NCI-H1694 treated with DMSO at 0.1 percent for 48 hours (cell line): ENCODE measurements around the gene INTS11.

ENCODE experiments used
- DNase-seq: peaks from one replicate; lab custom pipeline; 2025; lab: John Stamatoyannopoulos, UW

Gene INTS11

DNA sequence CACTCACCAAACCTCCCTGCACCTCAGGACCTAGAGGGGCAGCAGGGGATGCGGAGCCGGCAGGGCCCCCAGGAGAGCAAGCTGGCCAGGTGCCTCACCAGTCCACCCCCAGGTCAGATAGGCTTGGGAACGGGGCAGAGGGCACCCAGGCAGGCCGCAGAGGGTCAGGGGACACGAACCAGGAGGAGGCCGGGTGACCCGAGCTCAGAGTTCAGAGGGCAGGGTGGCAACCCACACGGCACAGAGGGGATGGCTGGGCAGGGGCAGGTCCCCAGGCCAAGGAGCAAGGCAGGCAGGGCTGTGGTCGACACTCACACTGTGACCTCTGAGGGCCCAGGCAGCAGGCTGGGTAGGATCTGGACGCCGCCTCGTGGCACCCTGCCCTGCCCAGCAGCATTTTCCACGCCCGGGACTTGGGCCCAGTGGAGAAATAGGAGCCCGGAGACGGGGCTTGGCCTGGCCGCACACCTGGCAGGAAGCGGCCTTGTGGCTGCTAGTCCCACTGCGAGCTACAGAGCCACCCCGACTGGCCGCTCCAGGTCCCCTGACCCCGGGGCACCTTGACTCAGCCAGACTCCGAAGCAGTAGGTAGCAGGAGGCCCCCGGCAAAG lies 19.5 kb upstream of the INTS11 start:
- no peak for DNase-seq

DNA sequence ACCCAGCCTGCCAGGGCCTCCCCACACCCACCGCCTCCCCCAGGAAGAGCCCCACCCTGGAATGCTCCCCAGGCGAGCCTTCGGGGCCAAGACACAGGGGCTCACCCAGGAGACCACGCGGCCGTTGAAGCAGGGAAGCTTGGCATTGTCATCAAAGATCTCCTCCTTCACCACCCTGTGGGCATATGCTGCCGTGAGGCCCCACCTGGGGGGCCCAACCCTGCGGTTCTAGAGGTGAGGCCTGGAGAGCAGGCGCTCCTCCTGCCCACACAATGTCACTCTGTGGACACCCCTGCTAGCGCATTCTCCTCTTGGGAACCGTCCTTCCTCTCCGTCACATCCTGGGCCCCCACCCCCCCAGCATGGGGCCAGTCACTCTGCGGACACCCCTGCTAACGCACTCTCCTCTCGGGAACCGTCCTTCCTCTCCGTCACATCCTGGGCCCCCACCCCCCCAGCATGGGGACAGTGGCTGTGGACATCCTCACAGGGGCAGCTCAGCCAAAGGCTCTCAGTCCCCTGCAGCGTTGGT lies 18.2 kb upstream of the INTS11 start:
- no peak for DNase-seq

DNA sequence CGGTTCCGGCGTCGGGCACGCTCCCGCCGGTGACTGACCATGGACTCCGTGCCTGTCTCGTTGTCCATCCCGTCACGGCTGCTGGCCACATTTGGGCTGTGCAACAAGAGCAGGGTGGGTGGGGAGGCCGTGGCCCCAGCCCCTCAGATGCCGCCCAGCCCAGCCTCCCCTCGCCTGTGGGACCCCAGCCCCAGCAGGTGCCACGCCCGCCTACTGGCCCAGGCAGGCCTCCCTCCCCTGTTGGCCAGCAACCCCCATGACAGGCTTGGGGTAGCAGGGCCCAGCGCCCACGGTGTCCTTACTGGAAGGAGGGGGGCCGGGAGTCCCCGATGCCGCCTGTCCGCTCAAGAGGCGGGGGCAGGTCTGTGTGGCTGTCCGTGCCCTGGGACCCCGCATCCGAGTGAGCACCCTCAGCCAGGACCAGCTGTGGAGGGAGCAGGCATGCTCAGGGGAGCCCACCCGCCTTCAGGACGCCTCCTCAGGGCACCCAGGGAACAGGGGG lies 17.7 kb upstream of the INTS11 start:
- no peak for DNase-seq

GRCh38 chr1:1341549-1342021 lies 17.1 kb upstream of the INTS11 start:
- DNase-seq, result no peak

GRCh38 chr1:1340791-1341548 lies 16.5 kb upstream of the INTS11 start:
- DNase-seq, result no peak

DNA sequence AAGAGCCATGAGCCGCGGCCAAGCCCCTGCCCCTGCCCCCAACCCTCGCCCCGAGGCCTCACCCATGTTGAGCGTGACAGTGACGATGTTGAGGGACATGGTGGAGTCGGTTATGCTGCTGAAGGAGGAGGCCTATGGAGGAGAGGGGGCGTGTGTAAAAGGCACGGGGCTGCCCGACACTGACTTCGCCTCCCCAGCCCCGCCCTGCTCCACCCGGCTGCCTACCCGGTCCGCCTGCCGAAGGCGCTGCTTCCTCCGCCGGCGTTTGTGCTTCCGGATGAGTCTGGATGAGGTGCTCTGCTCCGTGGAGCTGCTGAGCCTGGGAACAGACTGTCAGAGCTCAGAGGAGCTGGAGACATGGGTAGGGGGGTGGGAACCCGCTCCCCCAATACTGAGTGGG lies 15.7 kb upstream of the INTS11 start:
- no peak for DNase-seq

GRCh38 chr1:1338278-1338677 lies 13.8 kb upstream of the INTS11 start:
- DNase-seq, result no peak

DNA sequence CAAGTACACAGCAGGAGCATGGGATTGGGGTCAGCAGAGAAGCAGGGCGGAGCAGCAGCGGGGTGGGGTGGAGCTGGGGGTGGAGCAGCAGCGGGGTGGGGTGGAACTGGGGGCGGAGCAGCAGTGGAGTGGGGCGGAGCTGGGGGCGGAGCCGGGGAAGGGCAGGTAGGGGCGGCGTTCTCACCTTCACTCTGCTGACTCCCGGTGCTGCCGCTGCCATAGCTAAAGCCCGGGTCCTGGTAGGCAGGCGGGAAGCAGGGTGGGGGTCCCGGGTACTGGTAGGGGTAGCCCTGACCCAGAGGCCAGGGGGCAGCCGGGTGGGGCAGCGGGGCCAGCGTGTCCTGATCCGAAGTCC lies 13.3 kb upstream of the INTS11 start:
- no peak for DNase-seq

DNA sequence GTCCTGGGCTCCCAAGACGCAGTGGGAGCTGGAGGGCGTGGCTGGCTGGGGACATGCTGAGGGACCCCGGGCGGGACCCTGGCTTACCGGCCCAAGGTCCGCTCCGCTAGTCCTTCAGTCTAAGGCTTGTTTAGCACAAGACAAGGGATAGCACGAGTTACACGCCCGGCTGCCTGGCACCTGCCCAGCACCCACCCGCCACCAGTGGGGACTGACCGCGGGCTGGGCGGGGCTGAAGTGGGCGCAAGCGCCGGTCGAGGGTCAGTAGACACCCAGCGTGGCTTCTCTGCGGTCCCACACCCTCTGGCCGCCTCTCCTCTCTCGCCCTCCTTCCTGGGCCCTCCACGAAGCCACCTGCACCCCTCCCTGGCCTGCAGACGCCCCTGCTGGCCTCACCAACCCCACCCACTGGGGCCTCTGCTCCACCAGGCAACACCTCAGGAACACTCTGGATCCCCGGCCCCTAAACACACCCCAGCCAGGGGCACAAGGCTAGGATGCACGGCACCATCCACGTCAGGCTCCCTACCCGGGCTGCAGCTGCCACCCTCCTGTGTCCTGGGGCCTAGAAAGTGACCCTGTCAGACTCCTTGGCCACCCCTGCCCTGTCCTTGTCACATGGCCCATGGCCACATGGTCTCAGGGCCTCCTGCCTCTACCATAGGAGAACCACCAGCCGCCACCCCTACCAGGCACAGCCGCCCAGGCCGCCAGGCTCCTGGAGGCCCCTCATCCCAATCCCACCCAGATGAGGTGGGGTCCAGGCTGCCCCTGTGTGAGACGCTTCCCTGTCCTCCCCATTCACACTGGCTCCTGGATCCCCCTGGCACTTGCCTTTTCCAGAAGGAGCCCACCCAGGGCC lies 12.7 kb upstream of the INTS11 start:
- no peak for DNase-seq

DNA sequence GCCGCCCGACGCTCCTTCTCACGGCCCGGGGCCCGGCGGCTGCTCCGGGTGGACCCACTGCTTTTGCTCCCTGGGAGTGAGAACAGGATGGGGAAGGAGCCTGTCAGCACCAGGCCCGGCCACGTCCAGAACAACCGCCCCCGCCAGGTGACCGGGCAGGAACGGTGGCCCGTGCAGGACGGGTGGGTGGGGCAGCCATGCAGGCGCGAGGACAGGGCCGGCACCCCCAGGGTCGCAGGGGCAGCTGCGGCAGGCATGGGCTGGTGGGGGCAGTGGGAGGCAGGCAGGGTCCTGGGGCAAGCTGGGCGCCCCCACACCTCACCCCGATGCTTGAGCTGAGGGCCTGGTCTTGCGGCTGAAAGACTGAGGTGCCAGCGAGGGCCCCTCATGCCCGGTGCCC lies 12.0 kb upstream of the INTS11 start:
- no peak for DNase-seq

DNA sequence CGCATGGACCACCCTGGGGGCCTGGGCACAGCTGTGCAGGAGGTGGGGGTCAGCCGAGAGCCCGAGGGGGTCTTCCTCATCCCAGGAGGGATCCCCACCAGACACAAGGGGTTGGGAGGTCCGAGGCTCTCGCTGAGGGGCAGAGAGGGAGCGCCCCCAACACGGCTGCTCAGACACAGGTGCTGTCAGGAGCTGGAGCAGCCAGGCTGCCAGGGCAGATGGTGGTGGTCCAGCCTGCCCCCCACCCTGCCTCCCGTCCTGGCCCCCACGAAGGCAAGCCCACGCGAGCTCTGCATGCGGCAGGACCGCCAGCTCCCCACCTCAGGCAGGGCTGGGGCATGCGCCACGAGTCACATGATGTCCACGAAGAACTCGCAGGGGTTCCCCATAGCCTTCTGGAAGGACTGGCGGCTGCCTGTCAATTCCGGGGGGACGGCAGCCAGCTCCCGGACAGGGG lies 11.4 kb upstream of the INTS11 start:
- no peak for DNase-seq

DNA sequence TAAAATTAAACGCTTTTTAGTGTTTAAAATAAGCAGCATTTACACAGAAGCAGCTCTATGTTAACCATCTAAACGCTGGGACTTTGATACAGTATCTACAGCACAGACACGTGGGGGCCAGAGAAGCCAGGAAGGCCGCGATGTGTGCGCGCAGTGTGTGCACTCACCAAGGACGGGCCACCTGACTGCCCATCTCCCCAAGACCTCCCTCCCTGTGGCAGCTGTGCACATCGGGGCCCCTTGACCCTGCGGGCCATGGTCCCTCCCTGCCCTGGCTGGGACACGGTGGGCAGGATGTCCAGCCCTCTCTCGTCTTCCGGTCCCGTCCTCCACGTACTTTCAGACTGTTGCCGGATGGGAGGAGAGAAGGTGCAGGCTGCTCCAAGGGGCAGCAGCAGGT lies 10.8 kb upstream of the INTS11 start:
- DNase-seq, result no peak

DNA sequence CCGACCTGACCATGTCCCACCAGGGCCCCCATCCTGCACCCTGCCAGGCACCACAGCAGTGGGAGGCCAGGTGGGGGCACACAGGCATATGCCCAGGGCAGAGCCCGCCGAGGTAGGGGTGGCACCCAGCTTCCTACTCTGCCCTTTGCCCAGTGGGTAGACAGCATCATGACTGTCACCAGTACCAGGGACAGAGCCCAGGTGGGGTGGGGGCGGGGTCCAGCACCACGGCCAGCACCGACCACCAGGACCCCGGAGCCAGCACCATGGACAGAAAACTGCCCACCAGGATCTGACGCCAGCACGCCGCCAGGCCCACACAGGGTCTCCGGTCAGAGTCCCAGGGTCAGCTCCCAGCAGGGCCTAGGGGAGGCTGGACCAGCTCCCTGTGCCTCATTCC lies 10.4 kb upstream of the INTS11 start:
- DNase-seq, result no peak

DNA sequence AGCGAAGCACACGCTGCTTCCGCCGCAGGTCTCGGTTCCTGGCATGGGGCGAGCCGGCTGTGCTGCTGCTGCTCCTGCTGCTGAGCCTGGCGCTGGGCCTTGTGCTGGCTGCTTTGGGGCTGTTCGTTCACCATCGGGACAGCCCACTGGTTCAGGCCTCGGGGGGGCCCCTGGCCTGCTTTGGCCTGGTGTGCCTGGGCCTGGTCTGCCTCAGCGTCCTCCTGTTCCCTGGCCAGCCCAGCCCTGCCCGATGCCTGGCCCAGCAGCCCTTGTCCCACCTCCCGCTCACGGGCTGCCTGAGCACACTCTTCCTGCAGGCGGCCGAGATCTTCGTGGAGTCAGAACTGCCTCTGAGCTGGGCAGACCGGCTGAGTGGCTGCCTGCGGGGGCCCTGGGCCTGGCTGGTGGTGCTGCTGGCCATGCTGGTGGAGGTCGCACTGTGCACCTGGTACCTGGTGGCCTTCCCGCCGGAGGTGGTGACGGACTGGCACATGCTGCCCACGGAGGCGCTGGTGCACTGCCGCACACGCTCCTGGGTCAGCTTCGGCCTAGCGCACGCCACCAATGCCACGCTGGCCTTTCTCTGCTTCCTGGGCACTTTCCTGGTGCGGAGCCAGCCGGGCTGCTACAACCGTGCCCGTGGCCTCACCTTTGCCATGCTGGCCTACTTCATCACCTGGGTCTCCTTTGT lies 9.2 kb upstream of the INTS11 start:
- no peak for DNase-seq

DNA sequence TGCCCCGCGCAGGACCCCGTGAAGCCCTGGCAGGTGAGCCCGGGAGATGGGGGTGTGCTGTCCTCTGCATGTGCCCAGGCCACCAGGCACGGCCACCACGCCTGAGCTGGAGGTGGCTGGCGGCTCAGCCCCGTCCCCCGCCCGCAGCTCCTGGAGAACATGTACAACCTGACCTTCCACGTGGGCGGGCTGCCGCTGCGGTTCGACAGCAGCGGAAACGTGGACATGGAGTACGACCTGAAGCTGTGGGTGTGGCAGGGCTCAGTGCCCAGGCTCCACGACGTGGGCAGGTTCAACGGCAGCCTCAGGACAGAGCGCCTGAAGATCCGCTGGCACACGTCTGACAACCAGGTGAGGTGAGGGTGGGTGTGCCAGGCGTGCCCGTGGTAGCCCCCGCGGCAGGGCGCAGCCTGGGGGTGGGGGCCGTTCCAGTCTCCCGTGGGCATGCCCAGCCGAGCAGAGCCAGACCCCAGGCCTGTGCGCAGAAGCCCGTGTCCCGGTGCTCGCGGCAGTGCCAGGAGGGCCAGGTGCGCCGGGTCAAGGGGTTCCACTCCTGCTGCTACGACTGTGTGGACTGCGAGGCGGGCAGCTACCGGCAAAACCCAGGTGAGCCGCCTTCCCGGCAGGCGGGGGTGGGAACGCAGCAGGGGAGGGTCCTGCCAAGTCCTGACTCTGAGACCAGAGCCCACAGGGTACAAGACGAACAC lies 8.5 kb upstream of the INTS11 start:
- no peak for DNase-seq

DNA sequence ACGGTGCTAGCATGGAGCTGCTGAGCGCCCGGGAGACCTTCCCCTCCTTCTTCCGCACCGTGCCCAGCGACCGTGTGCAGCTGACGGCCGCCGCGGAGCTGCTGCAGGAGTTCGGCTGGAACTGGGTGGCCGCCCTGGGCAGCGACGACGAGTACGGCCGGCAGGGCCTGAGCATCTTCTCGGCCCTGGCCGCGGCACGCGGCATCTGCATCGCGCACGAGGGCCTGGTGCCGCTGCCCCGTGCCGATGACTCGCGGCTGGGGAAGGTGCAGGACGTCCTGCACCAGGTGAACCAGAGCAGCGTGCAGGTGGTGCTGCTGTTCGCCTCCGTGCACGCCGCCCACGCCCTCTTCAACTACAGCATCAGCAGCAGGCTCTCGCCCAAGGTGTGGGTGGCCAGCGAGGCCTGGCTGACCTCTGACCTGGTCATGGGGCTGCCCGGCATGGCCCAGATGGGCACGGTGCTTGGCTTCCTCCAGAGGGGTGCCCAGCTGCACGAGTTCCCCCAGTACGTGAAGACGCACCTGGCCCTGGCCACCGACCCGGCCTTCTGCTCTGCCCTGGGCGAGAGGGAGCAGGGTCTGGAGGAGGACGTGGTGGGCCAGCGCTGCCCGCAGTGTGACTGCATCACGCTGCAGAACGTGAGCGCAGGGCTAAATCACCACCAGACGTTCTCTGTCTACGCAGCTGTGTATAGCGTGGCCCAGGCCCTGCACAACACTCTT lies 7.7 kb upstream of the INTS11 start:
- no peak for DNase-seq

GRCh38 chr1:1331068-1331965 lies 6.9 kb upstream of the INTS11 start, which contains the start of gene TAS1R3:
Gene TAS1R3 (plus strand): TSS chr1:1331280. CDS start chr1:1331346, 66 bp downstream.
- no peak for DNase-seq

GRCh38 chr1:1330366-1331067 lies 6.1 kb upstream of the INTS11 start:
- no peak for DNase-seq
